Measurements from ENCODE around the gene GTF2F2. TPM values are rescaled to one million over a fixed set of nuclear protein-coding genes. Genes with fewer than 3 reads are reported as not detected.

The GTF2F2 gene
- total and polyA plus RNA-seq, 2 donors (not counting 3 experiments of a cell fraction or from before 2014, with no cell fraction given), result 7.5 to 23.6 TPM

DNA sequence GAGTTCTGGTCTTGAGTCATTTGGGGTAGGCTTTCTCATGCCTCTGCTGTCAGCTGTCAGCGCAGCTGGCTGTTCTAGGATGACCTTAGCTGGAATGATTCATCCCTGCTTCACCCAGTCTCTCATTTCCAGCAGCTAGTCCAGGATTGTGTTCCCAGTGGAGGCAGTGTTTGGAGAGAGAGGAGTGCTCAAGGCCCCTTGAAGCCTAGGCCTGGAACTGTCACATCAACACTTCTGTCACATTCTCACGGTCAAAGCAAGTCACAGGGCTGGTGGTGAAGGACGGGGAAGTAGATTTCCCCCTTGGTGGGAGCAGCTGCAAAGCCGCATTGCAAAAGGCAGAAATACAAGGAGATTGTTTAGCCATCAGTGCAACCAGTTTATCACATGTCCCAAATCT, 205.5 kb downstream of the GTF2F2 start:
- Histone ChIP-seq H4K20me1 (replicated peaks; ENCODE audit: control insufficient read depth, extremely low read depth, insufficient read depth, low read length) (no peaks in the 10 kb centered on the region), H3K36me3 (ENCODE audit: control insufficient read depth in 2 of 2, extremely low read depth in 1 of 2, insufficient read depth in 2 of 2, low read length in 2 of 2) (no peaks in the 10 kb centered on the region), H3K79me2 (ENCODE audit: control insufficient read depth, insufficient read depth, low read length) (no peaks in the 10 kb centered on the region), H3K4me1 (ENCODE audit: control insufficient read depth, extremely low read depth, insufficient read depth, low read length) (peaks cover 32% of the 10 kb centered on the region), H3K27ac (ENCODE audit: insufficient read depth, low read depth, low read length) (peak overlapping the region; percentile 31), H3K9ac (replicated peaks; ENCODE audit: extremely low read depth, insufficient read depth, low read length) (no peak overlapping the region), H3K27me3 (ENCODE audit: control insufficient read depth in 2 of 2, insufficient read depth in 2 of 2, low read length in 2 of 2) (no peaks in the 10 kb centered on the region), H3K9me3 (replicated peaks; ENCODE audit: control insufficient read depth, insufficient read depth, low read length) (no peaks in the 10 kb centered on the region), H2AFZ (ENCODE audit: low read depth, low read length) (no peak overlapping the region), H3K9me1 (replicated peaks; ENCODE audit: control insufficient read depth, extremely low read depth, insufficient read depth, low read length) (no peaks in the 10 kb centered on the region), H3K4me3 (replicated peaks in 1 of 3; ENCODE audit: insufficient read depth in 1 of 3, low read depth in 1 of 3, low read length in 3 of 3) (no peak overlapping the region), H3K4me2 (ENCODE audit: insufficient read depth, low read length) (no peak overlapping the region)
- BruUV-seq (replicated peaks), result no TSS peak
- POLR2A ChIA-PET, result interaction anchor here (1.1 to 1.3 kb wide), 2 partner anchors 15 to 16 kb away, joined by 3 to 4 read pairs; no protein-coding TSS in a partner anchor
- CTCF ChIA-PET, result interaction anchor here (0.6 to 1.7 kb wide), 6 partner anchors 9 to 279 kb away, joined by 3 to 6 read pairs (median 4); partner anchors contain the start of gene TPT1
- DNase-seq (ENCODE audit: low read depth, low spot score) (peak; percentile 86), FAIRE-seq (peak; percentile 92)
- dilution Hi-C loops (cut with MboI; ENCODE audit: extremely low pct_ligation_motif_present, low sequenced_read_pairs) (no loop called here), intact Hi-C loops (cut with micrococcal nuclease) (loop anchor here (5.0 kb wide), 1 partner anchor 1089 kb away; no protein-coding TSS in a partner anchor)
- TF ChIP-seq EZH2 (IDR thresholded peaks at IDR 0.05; ENCODE audit: borderline replicate concordance, low read depth, low read length, severe bottlenecking) (no peak), MYC (IDR thresholded peaks at IDR 0.05; ENCODE audit: low read depth, low read length) (no peak), GATA2 (IDR thresholded peaks at IDR 0.05; ENCODE audit: insufficient read depth, insufficient read length, low read depth, low read length) (no peak), JUN (IDR thresholded peaks at IDR 0.05; ENCODE audit: borderline replicate concordance, insufficient read depth, insufficient read length, low read depth) (peak; percentile 49), POLR2AphosphoS5 (IDR thresholded peaks at IDR 0.05; ENCODE audit: insufficient read depth, low read depth, low read length) (peak; percentile 45), FOS (IDR thresholded peaks at IDR 0.05; ENCODE audit: borderline replicate concordance, insufficient read depth, low read length) (peak; percentile 88), CTCF (IDR thresholded peaks at IDR 0.05; ENCODE audit: extremely low read depth in 1 of 2, insufficient read depth in 1 of 2, low read depth in 1 of 2, low read length in 2 of 2) (no peak), POLR2A (IDR thresholded peaks at IDR 0.05; ENCODE audit: low read depth, low read length) (no peak)
- TF ChIP-seq, protein P1, sequence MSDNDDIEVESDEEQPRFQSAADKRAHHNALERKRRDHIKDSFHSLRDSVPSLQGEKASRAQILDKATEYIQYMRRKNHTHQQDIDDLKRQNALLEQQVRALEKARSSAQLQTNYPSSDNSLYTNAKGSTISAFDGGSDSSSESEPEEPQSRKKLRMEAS (IDR thresholded peaks at IDR 0.05; ENCODE audit: insufficient read depth, insufficient read length), result no peak
